Hair follicular keratinocyte (primary cell): ENCODE results near the gene ACTR3. TPM values are rescaled to one million over a fixed set of nuclear protein-coding genes. Genes with fewer than 3 reads are reported as not detected.

Experiments used
- total RNA-seq: library from RNA; depleted of rRNA; stranded (reverse); fragments of >200 nt; gene quantifications from 2 replicates; pipeline ENCODE4 v1.2.3, GENCODE V29; 2015

ACTR3 gene
- total RNA-seq, result 174 and 186 TPM in 2 replicates

GRCh38 chr2:113889471-113890252 lies at the start of gene ACTR3:
Gene ACTR3 (plus strand): TSS chr2:113890089. CDS start chr2:113890280, 191 bp downstream.

Other genes starting within 250 kb of the ACTR3 start
- gene SLC35F5, start 133.4 kb upstream of the ACTR3 start, total RNA-seq, result 34.0 and 51.9 TPM in 2 replicates